GM12864 (cell line): ENCODE measurements around the gene SIPA1L3.
A peak's percentile ranks its signal among the peaks of the same experiment; 100 is the strongest.

Experiments
- DNase-seq: peaks from one replicate; pipeline ENCODE4 v3.0.0-alpha.2; 2011; ENCODE audit warnings: low read depth
- H3K4me3 ChIP-seq: 2 replicates; pipeline ENCODE4 v1.5.1; 2011; ENCODE audit warnings: mild to moderate bottlenecking, low read depth, low read length, control low read depth
- CTCF ChIP-seq: IDR thresholded peaks from 2 replicates; pipeline ENCODE4 v1.5.1; 2011; ENCODE audit warnings: low read depth, mild to moderate bottlenecking, moderate library complexity, low read length, control low read depth, inconsistent platforms; ENCODE audit errors: missing control alignments

Gene SIPA1L3

GRCh38 chr19:38132781-38133180 lies 225.8 kb downstream of the SIPA1L3 start:
- no peak overlapping the region for H3K4me3 ChIP-seq
- no peak for DNase-seq
- TF ChIP-seq CTCF: no peak

GRCh38 chr19:38133319-38133718 lies 226.3 kb downstream of the SIPA1L3 start:
- TF ChIP-seq CTCF: no peak
- no peak overlapping the region for H3K4me3 ChIP-seq
- DNase-seq: no peak

- H3K4me3 ChIP-seq: no peak overlapping the region
- DNase-seq: peak; percentile 13
- peak; percentile 72 for TF ChIP-seq CTCF
Measured at GRCh38 chr19:38134540-38135149, 227.6 kb downstream of the SIPA1L3 start.

GRCh38 chr19:38135150-38135998 lies 228.4 kb downstream of the SIPA1L3 start:
- no peak for DNase-seq
- H3K4me3 ChIP-seq: no peak overlapping the region
- no peak for TF ChIP-seq CTCF

- H3K4me3 ChIP-seq: no peak overlapping the region
- TF ChIP-seq CTCF: no peak
- DNase-seq: no peak
Measured at GRCh38 chr19:38139122-38139521, 232.1 kb downstream of the SIPA1L3 start.

- TF ChIP-seq CTCF: no peak
- no peak for DNase-seq
- H3K4me3 ChIP-seq: no peak overlapping the region
Measured at GRCh38 chr19:38141108-38141507, 234.1 kb downstream of the SIPA1L3 start.
